Activated T-cell treated with anti-CD3 and anti-CD28 coated beads, Interleukin-2, amount 50 U/mL, for 72 hours (primary cell): Measurements from ENCODE around the gene DSCAML1. TPM values are rescaled to one million over a fixed set of nuclear protein-coding genes. Genes with fewer than 3 reads are reported as not detected.

ENCODE experiments used
- ATAC-seq, 2 donors: fragments of 150-1000 bp; cut with Tn5 transposase; replicated peaks in 1 of 2; 2 replicates each; pipeline ENCODE4 v1.10.0; 2021; ENCODE audit warnings: moderate library complexity in 2 of 2, mild to moderate bottlenecking in 1 of 2
- DNase-seq, 2 donors: peaks; one replicate each; pipeline ENCODE4 v3.0.0; 2021 to 2022; ENCODE audit warnings: mixed read lengths in 1 of 2
- H3K27ac Mint-ChIP-seq: one replicate; pipeline ENCODE4 v1.8.0; 2022; ENCODE audit warnings: mild to moderate bottlenecking, moderate library complexity, mixed read lengths
- H3K27me3 Mint-ChIP-seq: one replicate; pipeline ENCODE4 v1.8.0; 2022; ENCODE audit warnings: low read depth, mixed read lengths
- H3K36me3 Mint-ChIP-seq, 2 donors: one replicate each; pipeline ENCODE4 v1.8.0; 2022; ENCODE audit warnings: mixed read lengths in 2 of 2, mild to moderate bottlenecking in 1 of 2; ENCODE audit not compliant: insufficient read depth in 2 of 2
- H3K4me1 Mint-ChIP-seq: one replicate; pipeline ENCODE4 v1.8.0; 2022; ENCODE audit warnings: low read depth, mixed read lengths
- H3K4me3 Mint-ChIP-seq, 2 donors: one replicate each; pipeline ENCODE4 v1.8.0; 2022; ENCODE audit warnings: mild to moderate bottlenecking in 2 of 2, mixed read lengths in 2 of 2, moderate library complexity in 2 of 2
- H3K9me3 Mint-ChIP-seq, 2 donors: one replicate each; pipeline ENCODE4 v1.8.0; 2022; ENCODE audit warnings: mixed read lengths in 2 of 2
- total RNA-seq, 2 donors: library from RNA; stranded (reverse); gene quantifications; one replicate each; pipeline ENCODE4 v1.2.3, GENCODE V29; 2022

The DSCAML1 gene
- total RNA-seq, 2 donors from 2014 or later, result 1.5 to 2.5 TPM

- Mint-ChIP-seq H3K36me3 (no peaks in the 10 kb centered on the region), H3K4me3 (no peak overlapping the region), H3K4me1 (no peaks in the 10 kb centered on the region), H3K9me3 (no peaks in the 10 kb centered on the region), H3K27me3 (peaks cover 19% of the 10 kb centered on the region), H3K27ac (no peak overlapping the region)
- ATAC-seq (no peak), DNase-seq (no peak)
Observed at GRCh38 chr11:117547946-117548345, 249.1 kb downstream of the DSCAML1 start.

GRCh38 chr11:117547195-117547850 lies 249.7 kb downstream of the DSCAML1 start:
- ATAC-seq (no peak), DNase-seq (no peak)
- Mint-ChIP-seq H3K4me3 (no peak overlapping the region), H3K9me3 (no peaks in the 10 kb centered on the region), H3K36me3 (no peaks in the 10 kb centered on the region), H3K27me3 (peaks cover 19% of the 10 kb centered on the region), H3K4me1 (no peaks in the 10 kb centered on the region), H3K27ac (no peak overlapping the region)

GRCh38 chr11:117546431-117547194 lies 250.4 kb downstream of the DSCAML1 start:
- H3K4me1 Mint-ChIP-seq, result no peaks in the 10 kb centered on the region

GRCh38 chr11:117545706-117546105 lies 251.3 kb downstream of the DSCAML1 start:
- no peaks in the 10 kb centered on the region for H3K36me3 Mint-ChIP-seq
- no peak overlapping the region for H3K4me3 Mint-ChIP-seq
- DNase-seq, result no peak
- no peaks in the 10 kb centered on the region for H3K4me1 Mint-ChIP-seq
- H3K27me3 Mint-ChIP-seq, result peaks cover 9% of the 10 kb centered on the region
- H3K27ac Mint-ChIP-seq, result no peak overlapping the region
- no peaks in the 10 kb centered on the region for H3K9me3 Mint-ChIP-seq
- ATAC-seq, result no peak

More at GRCh38 chr11:117546431-117547194, 250.4 kb downstream of the DSCAML1 start:
- H3K27me3 Mint-ChIP-seq, result peaks cover 18% of the 10 kb centered on the region
- H3K36me3 Mint-ChIP-seq, result no peaks in the 10 kb centered on the region
- ATAC-seq (no peak), DNase-seq (no peak)
- H3K27ac Mint-ChIP-seq, result no peak overlapping the region
- H3K9me3 Mint-ChIP-seq, result no peaks in the 10 kb centered on the region
- no peak overlapping the region for H3K4me3 Mint-ChIP-seq

- DNase-seq, result no peak
- H3K27me3 Mint-ChIP-seq, result peaks cover 6% of the 10 kb centered on the region
- no peaks in the 10 kb centered on the region for H3K9me3 Mint-ChIP-seq
- no peak for ATAC-seq
- no peaks in the 10 kb centered on the region for H3K4me1 Mint-ChIP-seq
- no peak overlapping the region for H3K27ac Mint-ChIP-seq
- no peak overlapping the region for H3K4me3 Mint-ChIP-seq
- no peaks in the 10 kb centered on the region for H3K36me3 Mint-ChIP-seq
Observed at GRCh38 chr11:117544130-117544800, 252.8 kb downstream of the DSCAML1 start.

- ATAC-seq, result no peak
- Mint-ChIP-seq H3K9me3 (no peaks in the 10 kb centered on the region), H3K4me1 (no peaks in the 10 kb centered on the region), H3K27me3 (peaks cover 6% of the 10 kb centered on the region), H3K4me3 (no peak overlapping the region), H3K36me3 (no peaks in the 10 kb centered on the region), H3K27ac (no peak overlapping the region)
- DNase-seq, result no peak
Observed at GRCh38 chr11:117541211-117541610, 255.8 kb downstream of the DSCAML1 start.

- Mint-ChIP-seq H3K27ac (no peak overlapping the region), H3K36me3 (no peaks in the 10 kb centered on the region), H3K4me1 (no peaks in the 10 kb centered on the region), H3K27me3 (peaks cover 8% of the 10 kb centered on the region), H3K4me3 (no peak overlapping the region), H3K9me3 (no peaks in the 10 kb centered on the region)
- ATAC-seq, result no peak
- DNase-seq, result no peak
Observed at GRCh38 chr11:117538263-117539135, 258.5 kb downstream of the DSCAML1 start.

- no peak overlapping the region for H3K4me3 Mint-ChIP-seq
- ATAC-seq (no peak), DNase-seq (no peak)
- peaks cover 6% of the 10 kb centered on the region for H3K27me3 Mint-ChIP-seq
- no peak overlapping the region for H3K27ac Mint-ChIP-seq
- no peaks in the 10 kb centered on the region for H3K4me1 Mint-ChIP-seq
- no peaks in the 10 kb centered on the region for H3K36me3 Mint-ChIP-seq
- no peaks in the 10 kb centered on the region for H3K9me3 Mint-ChIP-seq
Observed at GRCh38 chr11:117535850-117536411, 261.1 kb downstream of the DSCAML1 start.

- Mint-ChIP-seq H3K4me1 (no peaks in the 10 kb centered on the region), H3K27me3 (peaks cover 6% of the 10 kb centered on the region), H3K4me3 (no peak overlapping the region), H3K27ac (no peak overlapping the region), H3K9me3 (no peaks in the 10 kb centered on the region), H3K36me3 (no peaks in the 10 kb centered on the region)
- ATAC-seq (no peak), DNase-seq (no peak)
Observed at GRCh38 chr11:117535201-117535849, 261.7 kb downstream of the DSCAML1 start.

GRCh38 chr11:117532568-117532967 lies 264.4 kb downstream of the DSCAML1 start:
- Mint-ChIP-seq H3K27me3 (peaks cover 6% of the 10 kb centered on the region), H3K27ac (no peak overlapping the region), H3K36me3 (no peaks in the 10 kb centered on the region), H3K4me3 (no peak overlapping the region), H3K4me1 (no peaks in the 10 kb centered on the region), H3K9me3 (no peaks in the 10 kb centered on the region)
- no peak for ATAC-seq
- DNase-seq, result no peak

GRCh38 chr11:117529816-117530215 lies 267.2 kb downstream of the DSCAML1 start:
- Mint-ChIP-seq H3K27ac (no peak overlapping the region), H3K9me3 (no peaks in the 10 kb centered on the region), H3K4me1 (no peaks in the 10 kb centered on the region), H3K27me3 (no peaks in the 10 kb centered on the region), H3K36me3 (no peaks in the 10 kb centered on the region), H3K4me3 (peak overlapping the region; percentile 8 to 28)
- no peak for DNase-seq
- no peak for ATAC-seq

GRCh38 chr11:117528097-117528721 lies 268.8 kb downstream of the DSCAML1 start:
- ATAC-seq (no peak), DNase-seq (no peak)
- no peaks in the 10 kb centered on the region for H3K9me3 Mint-ChIP-seq
- H3K36me3 Mint-ChIP-seq, result no peaks in the 10 kb centered on the region
- no peak overlapping the region for H3K27ac Mint-ChIP-seq
- H3K4me3 Mint-ChIP-seq, result no peak overlapping the region
- H3K27me3 Mint-ChIP-seq, result no peaks in the 10 kb centered on the region
- no peaks in the 10 kb centered on the region for H3K4me1 Mint-ChIP-seq
